Pancreas (tissue), 10 donors: ENCODE measurements around the gene TMEM217. TPM values are rescaled to one million over a fixed set of nuclear protein-coding genes. Genes with fewer than 3 reads are reported as not detected.
A peak's percentile ranks its signal among the peaks of the same experiment; 100 is the strongest.

Experiments used
- ATAC-seq, 4 donors: fragments of 200-7000 bp; cut with Tn5 transposase; one replicate each; pipeline versions ENCODE4 v1.8.0 to v1.9.1; 2020; ENCODE audit warnings: mild to moderate bottlenecking in 4 of 4, moderate library complexity in 4 of 4
- DNase-seq, 6 donors: peaks; one replicate each; pipeline ENCODE4 v3.0.0-alpha.2; 2020
- FAIRE-seq: peaks from 2 replicates; lab custom pipeline; 2012; peaks lifted over from hg19 to GRCh38; lab: Jason Lieb, UNC
- H3K27ac ChIP-seq, 4 donors: fragments of 200-600 bp; sonication (generic); 1 replicate in 3 of 4; 2 replicates in 1 of 4; pipeline versions ENCODE4 v1.5.0 to v1.8.0; 2020
- H3K27me3 ChIP-seq, 4 donors: fragments of 200-600 bp; one replicate each; pipeline ENCODE4 v1.8.0; 2021
- H3K36me3 ChIP-seq, 3 donors: fragments of 200-600 bp; sonication (generic) in 1 of 3; one replicate each; pipeline versions ENCODE4 v1.5.0 to v1.8.0; 2020 to 2021
- H3K4me1 ChIP-seq, 3 donors: fragments of 200-600 bp; one replicate each; pipeline ENCODE4 v1.8.0; 2021
- H3K4me3 ChIP-seq, 4 donors: fragments of 200-600 bp; sonication (generic) in 2 of 4; one replicate each; pipeline versions ENCODE4 v1.5.0 to v1.8.0; 2020 to 2021
- H3K9me3 ChIP-seq, 4 donors: fragments of 200-600 bp; one replicate each; pipeline ENCODE4 v1.8.0; 2021
- WGBS, 2 donors: extraction: QIAGEN DNeasy Blood & Tissue Kit; methylation state at CpG; one replicate each; pipeline ENCODE4 v1.1.7; 2013; 5-methylcytosine and 5-hydroxymethylcytosine counted together
- intact Hi-C, 3 donors: fragments of 100-400 bp; cut with DNase I; formaldehyde crosslinking; loops; one replicate each; pipeline versions ENCODE4 v1.11.1 to v1.14.2; 2022
- polyA plus RNA-seq, 2 donors: library from polyadenylated mRNA; stranded (reverse); fragments of 200-250 nt; gene quantifications; one replicate each; pipeline ENCODE4 v1.2.3, GENCODE V29; 2013
- total RNA-seq, 6 donors: library from RNA; stranded (reverse); fragmentation: NEBNext Ultra II Directional in 4 of 6; extraction: Animal tissue kit (Norgen Biotek cat#: 25700) in 4 of 6; gene quantifications; one replicate each; pipeline versions ENCODE4 v1.2.1 to v1.2.4, GENCODE V29; 2021 to 2023
- TF ChIP-seq, protein P1 (sequence below), 4 donors: fragments of 200-600 bp; sonication (generic) in 3 of 4; IDR thresholded peaks; one replicate each; pipeline versions ENCODE4 v1.5.0 to v1.8.0; 2021; ENCODE audit warnings: antibody characterized with exemption in 4 of 4
- donor health status: healthy with polysubstance abuse.
- donor health status: DM: no; HTN: no; CAD: no; lungs with moderate emphysema.
- donor health status: DM: no; HTN: no; CAD: no.
- donor health status: control.
- donor health status: control.
- donor health status: Bipolar disorder and iron deficiency.
- donor health status: DM: yes; HTN: yes; CAD: no.
- donor health status: DM: no; HTN: no; CAD: no.
- donor health status: DM: no; HTN: no; CAD: no.
- donor health status: DM: yes; HTN: yes; CAD: no.

The TMEM217 gene
- total and polyA plus RNA-seq, 8 donors, result 0.19 to 2.1 (median 1.3) TPM

GRCh38 chr6:37207903-37208456 is 50.0 kb downstream of the TMEM217 start:
- ATAC-seq (peak; percentile 53 to 83 (median 81)), FAIRE-seq (no peak), DNase-seq (peak; percentile 67 to 89 (median 84))
- no peaks in the 10 kb centered on the region for H3K36me3 ChIP-seq
- H3K4me3 ChIP-seq, result no peak overlapping the region
- H3K27me3 ChIP-seq, result no peaks in the 10 kb centered on the region
- WGBS, 2 donors, result 62 to 69% methylated on average over 7 of the region's 7 CpGs
- no peaks in the 10 kb centered on the region for H3K9me3 ChIP-seq
- H3K4me1 ChIP-seq, result no peaks in the 10 kb centered on the region
- TF ChIP-seq, protein P1, sequence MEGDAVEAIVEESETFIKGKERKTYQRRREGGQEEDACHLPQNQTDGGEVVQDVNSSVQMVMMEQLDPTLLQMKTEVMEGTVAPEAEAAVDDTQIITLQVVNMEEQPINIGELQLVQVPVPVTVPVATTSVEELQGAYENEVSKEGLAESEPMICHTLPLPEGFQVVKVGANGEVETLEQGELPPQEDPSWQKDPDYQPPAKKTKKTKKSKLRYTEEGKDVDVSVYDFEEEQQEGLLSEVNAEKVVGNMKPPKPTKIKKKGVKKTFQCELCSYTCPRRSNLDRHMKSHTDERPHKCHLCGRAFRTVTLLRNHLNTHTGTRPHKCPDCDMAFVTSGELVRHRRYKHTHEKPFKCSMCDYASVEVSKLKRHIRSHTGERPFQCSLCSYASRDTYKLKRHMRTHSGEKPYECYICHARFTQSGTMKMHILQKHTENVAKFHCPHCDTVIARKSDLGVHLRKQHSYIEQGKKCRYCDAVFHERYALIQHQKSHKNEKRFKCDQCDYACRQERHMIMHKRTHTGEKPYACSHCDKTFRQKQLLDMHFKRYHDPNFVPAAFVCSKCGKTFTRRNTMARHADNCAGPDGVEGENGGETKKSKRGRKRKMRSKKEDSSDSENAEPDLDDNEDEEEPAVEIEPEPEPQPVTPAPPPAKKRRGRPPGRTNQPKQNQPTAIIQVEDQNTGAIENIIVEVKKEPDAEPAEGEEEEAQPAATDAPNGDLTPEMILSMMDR (IDR thresholded peaks at IDR 0.05), result peak; percentile 25 to 67 (median 52)
- no peak overlapping the region for H3K27ac ChIP-seq
- intact Hi-C loops, result loop anchor here in 2 of 3 donors (5.0 to 10.0 kb wide), 3 partner anchors 153 to 433 kb away; no protein-coding TSS in a partner anchor

- H3K4me1 ChIP-seq, result no peaks in the 10 kb centered on the region
- DNase-seq (no peak), FAIRE-seq (no peak), ATAC-seq (no peak)
- 87 to 91% methylated on average over 9 of the region's 9 CpGs for WGBS, 2 donors
- H3K9me3 ChIP-seq, result no peaks in the 10 kb centered on the region
- no peak overlapping the region for H3K27ac ChIP-seq
- no peaks in the 10 kb centered on the region for H3K27me3 ChIP-seq
- intact Hi-C loops, result loop anchor here in 2 of 3 donors (5.0 to 10.0 kb wide), 3 partner anchors 152 to 432 kb away; no protein-coding TSS in a partner anchor
- no peak overlapping the region for H3K4me3 ChIP-seq
- TF ChIP-seq, protein P1 (IDR thresholded peaks at IDR 0.05), result no peak
- no peaks in the 10 kb centered on the region for H3K36me3 ChIP-seq
Observed at GRCh38 chr6:37206622-37207021, 51.3 kb downstream of the TMEM217 start.

- intact Hi-C loops, result loop anchor here in 2 of 3 donors (5.0 to 10.0 kb wide), 3 partner anchors 151 to 431 kb away; no protein-coding TSS in a partner anchor
- no peak for ATAC-seq
- Histone ChIP-seq H3K9me3 (no peaks in the 10 kb centered on the region), H3K36me3 (no peaks in the 10 kb centered on the region), H3K27ac (no peak overlapping the region), H3K4me1 (no peaks in the 10 kb centered on the region), H3K4me3 (no peak overlapping the region), H3K27me3 (no peaks in the 10 kb centered on the region)
- TF ChIP-seq, protein P1 (IDR thresholded peaks at IDR 0.05), result no peak
- 93 to 98% methylated on average over 4 of the region's 4 CpGs for WGBS, 2 donors
- DNase-seq, result no peak
- FAIRE-seq, result no peak
Observed at GRCh38 chr6:37205997-37206340, 52.0 kb downstream of the TMEM217 start.

DNA sequence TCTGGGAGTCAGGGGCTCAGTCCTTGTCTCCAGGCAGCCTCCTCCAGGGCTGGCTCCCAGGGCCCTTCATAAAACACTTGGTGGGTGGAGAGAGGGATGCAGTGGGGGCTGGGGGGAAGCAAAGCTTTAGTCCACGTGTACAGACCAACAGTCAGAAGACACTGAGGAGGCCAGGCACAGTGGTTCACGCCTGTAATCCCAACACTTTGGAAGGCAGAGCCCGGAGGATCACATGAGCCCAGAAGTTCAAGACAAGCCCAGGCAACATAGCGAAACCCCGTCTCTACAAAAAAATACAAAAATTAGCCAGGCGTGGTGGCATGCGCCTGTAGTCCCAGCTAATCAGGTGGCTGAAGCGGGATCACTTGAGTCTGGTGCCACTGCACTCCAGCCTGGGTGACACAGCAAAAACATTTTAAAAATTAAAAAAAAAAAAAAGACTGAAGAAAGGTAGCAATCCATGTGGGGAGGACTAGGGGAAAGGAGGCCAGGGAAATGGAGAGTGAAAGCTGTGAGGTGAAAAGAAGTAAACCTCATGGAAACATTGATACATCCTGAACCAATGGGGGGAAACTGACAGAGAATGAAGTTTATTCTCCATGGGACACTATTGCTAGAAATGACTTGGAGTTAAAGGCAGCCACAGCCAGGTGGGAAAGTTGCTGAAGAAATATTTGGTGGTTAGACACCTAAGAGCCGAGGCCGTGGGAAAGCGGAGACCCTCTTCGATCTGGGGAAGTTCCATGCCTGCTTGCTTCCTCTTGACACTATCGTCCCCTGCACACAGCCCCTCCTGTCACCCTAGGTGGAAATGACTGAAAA is 52.6 kb downstream of the TMEM217 start:
- Histone ChIP-seq H3K4me3 (no peak overlapping the region), H3K27me3 (no peaks in the 10 kb centered on the region), H3K9me3 (no peaks in the 10 kb centered on the region), H3K4me1 (no peaks in the 10 kb centered on the region), H3K36me3 (no peaks in the 10 kb centered on the region), H3K27ac (no peak overlapping the region)
- WGBS, 2 donors, result 80 to 87% methylated on average over 13 of the region's 13 CpGs
- intact Hi-C loops, result loop anchor here in 2 of 3 donors (5.0 to 10.0 kb wide), 3 partner anchors 151 to 431 kb away; no protein-coding TSS in a partner anchor
- TF ChIP-seq, protein P1 (IDR thresholded peaks at IDR 0.05), result no peak
- ATAC-seq (no peak), DNase-seq (no peak), FAIRE-seq (no peak)
